Measurements from ENCODE around the gene FRMD4A. TPM values are rescaled to one million over a fixed set of nuclear protein-coding genes. Genes with fewer than 3 reads are reported as not detected.

The FRMD4A gene
- total RNA-seq, 2 donors from 2014 or later, result 18.9 to 46.1 TPM

- DNase-seq (no peak), ATAC-seq (no peak)
- H3K27me3 ChIP-seq, result no peaks in the 10 kb centered on the region
- 88 to 96% methylated on average over 11 to 13 of the region's 13 CpGs for WGBS, 2 donors
- H3K9me3 ChIP-seq, result no peaks in the 10 kb centered on the region
- TF ChIP-seq POLR2A (IDR thresholded peaks at IDR 0.05) (no peak), CTCF (IDR thresholded peaks at IDR 0.05) (no peak)
- intact Hi-C loops (cut with DNase I), result no loop called here
- peaks cover 7% of the 10 kb centered on the region for H3K4me1 ChIP-seq
- H3K4me3 ChIP-seq, result no peak overlapping the region
- H3K36me3 ChIP-seq (replicated peaks in 1 of 2; ENCODE audit: insufficient read depth in 1 of 2, low read depth in 2 of 2), result no peaks in the 10 kb centered on the region
- no peak overlapping the region for H3K27ac ChIP-seq
These were observed 652.5 kb downstream of the FRMD4A start for GRCh38 chr10:13678101-13678843.

- intact Hi-C loops (cut with DNase I), result no loop called here
- H3K27me3 ChIP-seq, result no peaks in the 10 kb centered on the region
- ATAC-seq (no peak), DNase-seq (no peak)
- no peaks in the 10 kb centered on the region for H3K9me3 ChIP-seq
- no peak overlapping the region for H3K4me3 ChIP-seq
- peaks cover 0 to 2% of the 10 kb centered on the region in 2 donors for H3K36me3 ChIP-seq (replicated peaks in 1 of 2; ENCODE audit: insufficient read depth in 1 of 2, low read depth in 2 of 2)
- no peak for TF ChIP-seq POLR2A (IDR thresholded peaks at IDR 0.05)
- TF ChIP-seq CTCF (IDR thresholded peaks at IDR 0.05), result no peak
- H3K27ac ChIP-seq, result no peak overlapping the region
- H3K4me1 ChIP-seq, result peaks cover 7% of the 10 kb centered on the region
- WGBS, 2 donors, result 82 to 88% methylated on average over 20 of the region's 20 CpGs
These were observed 655.8 kb downstream of the FRMD4A start for GRCh38 chr10:13674645-13675588.

GRCh38 chr10:13673156-13673555 lies 657.6 kb downstream of the FRMD4A start:
- WGBS, 2 donors, result 85 to 92% methylated on average over 8 of the region's 8 CpGs
- H3K27ac ChIP-seq, result no peak overlapping the region
- no peaks in the 10 kb centered on the region for H3K9me3 ChIP-seq
- ATAC-seq, result no peak
- no peak for DNase-seq
- peaks cover 11% of the 10 kb centered on the region for H3K4me1 ChIP-seq
- H3K36me3 ChIP-seq (replicated peaks in 1 of 2; ENCODE audit: insufficient read depth in 1 of 2, low read depth in 2 of 2), result peaks cover 0 to 2% of the 10 kb centered on the region in 2 donors
- TF ChIP-seq CTCF (IDR thresholded peaks at IDR 0.05), result no peak
- TF ChIP-seq POLR2A (IDR thresholded peaks at IDR 0.05), result no peak
- no peaks in the 10 kb centered on the region for H3K27me3 ChIP-seq
- no peak overlapping the region for H3K4me3 ChIP-seq
- intact Hi-C loops (cut with DNase I), result no loop called here

- TF ChIP-seq POLR2A (IDR thresholded peaks at IDR 0.05), result no peak
- TF ChIP-seq CTCF (IDR thresholded peaks at IDR 0.05), result no peak
- intact Hi-C loops (cut with DNase I), result no loop called here
- Histone ChIP-seq H3K36me3 (replicated peaks in 1 of 2; ENCODE audit: insufficient read depth in 1 of 2, low read depth in 2 of 2) (peaks cover 0 to 2% of the 10 kb centered on the region in 2 donors), H3K27ac (no peak overlapping the region), H3K4me1 (peaks cover 11% of the 10 kb centered on the region), H3K4me3 (no peak overlapping the region), H3K9me3 (no peaks in the 10 kb centered on the region), H3K27me3 (no peaks in the 10 kb centered on the region)
- 89 to 90% methylated on average over 7 of the region's 7 CpGs for WGBS, 2 donors
- DNase-seq (no peak), ATAC-seq (no peak)
These were observed 658.2 kb downstream of the FRMD4A start for GRCh38 chr10:13672548-13672947.
